MM.1S (cell line): ENCODE data around the gene MGAT5.

Experiments used
- CTCF ChIP-seq: fragments of 300-600 bp; sonication (generic); IDR thresholded peaks from 2 replicates; pipeline ENCODE4 v1.5.1; 2016; ENCODE audit warnings: antibody characterized with exemption, low read length, mixed read lengths
- EZH2 ChIP-seq: fragments of 300-600 bp; sonication (generic); optimal IDR thresholded peaks from 2 replicates; pipeline ENCODE3; 2017; ENCODE audit warnings: low read depth, mild to moderate bottlenecking, antibody characterized with exemption, low read length, mixed read lengths
- EZH2phosphoT487 ChIP-seq: fragments of 300-600 bp; sonication (generic); IDR thresholded peaks from 2 replicates; pipeline ENCODE4 v1.6.1; 2018; ENCODE audit warnings: antibody characterized with exemption, low read length

GRCh38 chr2:134416018-134416417 is 162.1 kb downstream of the MGAT5 start:
- no peak for TF ChIP-seq CTCF
- no peak for TF ChIP-seq EZH2phosphoT487
- no peak for TF ChIP-seq EZH2
